Activated naive CD4-positive, alpha-beta T cell treated with anti-CD3 and anti-CD28 coated beads, Interleukin-2, amount 50 U/mL, for 16 hours (primary cell): ENCODE measurements around the gene DNMT3A.
A peak's percentile ranks its signal among the peaks of the same experiment; 100 is the strongest.

Experiments used
- DNase-seq: peaks from one replicate; pipeline ENCODE4 v3.0.0-alpha.2; 2020

The DNMT3A gene

DNA sequence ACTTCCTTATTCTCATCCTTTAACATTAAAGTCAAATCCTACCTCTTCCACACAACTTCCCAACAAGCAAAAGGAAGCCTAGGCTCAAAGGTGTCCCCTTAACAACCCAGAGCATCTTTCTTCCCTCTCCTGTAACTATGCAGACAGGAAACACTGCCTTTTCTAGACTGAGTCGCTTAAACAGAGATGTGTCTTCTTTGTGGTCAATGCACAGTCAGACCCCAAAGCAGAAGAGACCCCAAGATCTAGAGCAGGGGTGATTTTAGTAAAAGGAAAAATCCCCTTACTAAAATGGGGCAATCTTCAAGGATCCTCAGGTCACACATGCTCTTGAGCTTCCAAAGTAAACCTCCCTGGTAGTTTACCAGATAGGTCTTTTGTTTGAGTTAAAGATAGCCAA, 86.8 kb downstream of the DNMT3A start:
- no peak for DNase-seq

DNA sequence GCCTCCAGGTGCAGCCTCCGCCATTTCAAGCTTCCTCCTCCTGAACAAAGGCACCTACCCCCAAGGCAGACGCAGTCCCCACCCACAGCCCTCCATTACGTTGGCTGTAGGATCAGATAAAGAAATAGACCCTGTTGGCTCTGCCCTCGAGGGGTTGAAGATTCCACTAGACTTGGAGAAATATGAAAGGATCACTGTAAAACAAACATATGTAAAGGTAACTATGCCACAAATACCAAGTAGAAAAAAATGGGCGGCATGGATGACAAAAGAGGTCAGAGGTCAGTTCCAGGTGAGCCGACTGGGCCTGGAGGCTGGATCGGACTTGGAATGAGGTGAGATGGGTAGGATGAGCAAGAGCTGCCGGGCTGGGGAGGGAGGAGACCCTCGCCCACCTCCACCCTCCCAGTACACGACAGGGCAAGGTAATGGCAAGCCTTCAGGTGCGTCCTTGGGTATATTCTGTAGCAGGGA, 88.5 kb downstream of the DNMT3A start:
- no peak for DNase-seq

DNA sequence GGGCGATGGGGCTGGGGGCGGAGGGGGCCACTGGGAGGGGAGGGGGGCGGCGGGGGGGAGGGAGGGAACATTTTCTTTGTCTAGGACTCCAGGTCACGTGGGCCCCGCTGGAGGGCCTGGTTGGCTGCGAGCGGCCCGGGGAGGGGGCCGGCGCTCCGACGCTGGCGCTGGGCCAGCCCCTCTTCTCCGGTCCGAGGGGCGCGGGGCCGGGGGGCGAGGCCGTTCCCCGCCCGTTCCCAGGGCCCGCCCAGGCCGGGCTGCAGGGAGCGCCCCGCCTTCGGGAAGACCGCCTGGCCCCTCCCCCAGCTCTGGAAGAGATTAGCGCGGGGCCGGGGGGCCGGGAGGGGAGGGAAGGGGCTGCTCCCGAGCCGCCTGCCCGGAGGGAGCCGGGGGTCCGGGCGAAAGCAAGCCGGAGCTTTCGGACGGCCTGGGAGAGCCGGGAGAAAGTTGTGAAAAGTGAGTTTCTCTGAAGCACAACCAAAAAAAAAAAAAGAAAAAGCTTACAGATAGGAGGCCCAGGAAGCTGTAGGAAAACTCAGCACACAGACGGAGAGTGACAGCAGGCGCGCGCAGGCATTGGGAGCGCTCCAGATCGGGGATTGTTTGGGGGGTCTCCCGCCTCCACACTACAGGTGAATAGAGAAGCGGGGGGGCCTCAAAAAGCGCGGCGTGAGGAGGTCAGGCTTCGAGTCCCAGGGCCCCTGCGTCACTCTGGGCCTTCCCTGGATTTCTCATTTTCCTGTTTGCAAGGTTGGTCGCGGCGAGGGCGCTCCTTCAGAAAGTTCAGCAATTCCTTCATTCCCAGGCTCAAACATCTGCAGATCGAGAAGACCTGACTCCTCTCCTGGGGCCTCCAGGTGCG, 89.2 kb downstream of the DNMT3A start:
- DNase-seq: peak; percentile 71

DNA sequence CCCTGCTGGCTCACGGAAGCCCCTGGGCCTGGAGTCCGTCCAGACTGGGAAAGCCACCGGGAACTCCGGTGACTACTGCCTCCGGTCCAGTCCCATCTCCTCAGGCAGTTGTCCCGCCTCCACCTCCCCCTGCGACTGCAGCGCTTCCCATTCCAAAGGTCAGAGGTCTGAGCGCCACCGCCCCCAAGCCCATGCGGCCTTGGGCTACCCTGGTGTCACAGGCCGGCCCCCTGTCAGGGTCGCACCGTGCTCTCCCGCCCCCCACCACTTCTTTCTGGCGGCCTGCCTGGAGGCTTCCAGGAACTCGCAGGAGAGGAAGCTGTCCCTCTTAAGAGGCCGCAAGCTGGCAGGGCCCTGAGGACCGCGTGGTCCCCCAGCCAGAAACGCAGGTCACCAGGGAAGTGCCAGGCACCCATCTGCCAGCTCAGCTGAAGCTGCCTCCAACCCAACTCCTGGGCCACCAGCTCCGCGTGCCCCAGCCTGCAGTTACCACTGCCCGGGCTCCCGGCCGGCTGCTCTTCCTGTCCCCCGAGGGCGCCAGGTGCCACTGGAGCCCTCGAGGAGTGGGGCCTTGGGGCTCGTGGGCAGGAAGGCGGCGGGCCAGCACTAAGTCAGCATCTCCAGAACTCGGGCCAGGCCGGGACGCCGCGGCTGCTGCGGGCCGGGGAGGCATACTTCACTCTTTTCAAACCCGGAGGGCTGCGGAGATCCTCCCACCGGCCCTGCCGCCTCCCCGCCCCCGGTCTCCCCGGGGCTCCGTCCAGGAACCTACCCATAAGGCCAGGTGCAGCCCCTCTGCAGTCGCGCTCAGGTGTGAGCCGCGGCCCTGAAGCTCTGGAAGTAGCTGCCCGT, 90.1 kb downstream of the DNMT3A start:
- DNase-seq: peak; percentile 54

DNA sequence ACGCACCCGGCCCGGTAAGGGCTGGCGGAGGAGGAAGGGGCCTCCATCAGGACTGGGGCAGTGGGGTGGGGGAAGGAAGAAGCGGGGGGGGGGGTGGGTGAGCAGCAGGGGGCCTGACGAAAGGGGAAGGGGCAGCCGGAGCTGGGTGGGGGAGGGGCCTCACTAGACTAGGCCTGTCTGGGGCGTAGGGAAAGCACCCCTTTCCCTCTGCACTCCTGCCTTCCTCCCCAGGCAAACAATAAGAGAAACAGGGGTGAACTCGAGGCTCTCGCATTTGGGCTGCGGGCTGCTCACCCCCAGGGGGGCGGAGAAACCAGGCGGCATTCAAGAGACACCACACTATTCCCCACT, 90.7 kb downstream of the DNMT3A start:
- DNase-seq: peak; percentile 38

DNA sequence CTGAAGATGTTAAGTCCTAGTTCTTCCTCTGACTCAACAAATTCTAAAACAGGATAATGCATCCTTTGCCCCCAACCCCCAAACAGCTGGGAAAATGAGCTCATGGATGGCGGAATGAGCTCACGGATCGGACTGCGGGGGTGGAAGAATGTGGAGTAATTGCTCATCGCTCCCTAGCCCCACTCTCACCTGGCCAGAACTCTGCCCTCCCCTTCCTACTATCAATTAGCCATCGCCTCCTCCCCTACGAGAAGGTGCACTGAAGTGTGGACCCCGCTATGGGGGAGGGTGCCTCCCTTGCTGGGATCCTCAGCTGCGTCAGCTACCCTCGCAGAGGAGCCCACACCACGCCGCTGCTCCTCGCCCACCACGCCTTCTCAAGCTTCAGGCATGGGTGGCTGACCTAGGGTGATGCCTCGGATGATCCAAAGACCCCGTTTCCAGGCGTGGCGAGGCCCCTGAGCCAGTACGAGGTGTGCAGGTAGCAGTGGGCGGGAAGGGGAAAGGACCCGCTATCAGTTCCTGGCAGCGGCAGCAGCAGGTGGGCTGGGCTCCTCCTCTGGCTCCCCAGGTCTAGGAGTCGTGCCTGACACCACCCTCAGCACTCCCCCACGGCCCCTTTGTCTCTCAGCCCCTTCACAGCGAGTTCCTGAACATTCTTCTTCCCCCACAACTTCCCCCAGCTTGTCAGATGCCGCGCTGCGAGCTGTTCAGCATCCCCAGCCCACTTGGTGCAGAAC, 91.2 kb downstream of the DNMT3A start:
- peak; percentile 53 for DNase-seq

DNA sequence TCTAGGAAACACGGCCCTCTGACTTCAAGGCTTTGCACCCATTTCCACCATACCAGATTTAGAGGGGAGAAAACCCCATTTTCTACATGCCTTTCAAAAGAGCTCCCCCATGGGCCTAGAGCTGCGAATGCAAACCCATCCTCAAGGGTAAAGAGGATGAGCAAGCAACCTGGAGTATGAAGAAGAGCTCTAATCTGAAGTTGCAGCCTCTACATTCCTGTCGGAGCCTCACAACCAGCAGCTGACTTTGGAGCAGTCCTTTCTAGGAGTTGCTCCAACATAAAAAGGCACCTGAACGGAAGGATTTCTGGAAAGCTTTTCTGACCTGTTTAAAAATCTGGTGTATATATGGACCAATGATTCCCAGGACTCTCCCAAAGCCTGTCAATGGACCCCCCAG, 91.9 kb downstream of the DNMT3A start:
- DNase-seq: no peak

DNA sequence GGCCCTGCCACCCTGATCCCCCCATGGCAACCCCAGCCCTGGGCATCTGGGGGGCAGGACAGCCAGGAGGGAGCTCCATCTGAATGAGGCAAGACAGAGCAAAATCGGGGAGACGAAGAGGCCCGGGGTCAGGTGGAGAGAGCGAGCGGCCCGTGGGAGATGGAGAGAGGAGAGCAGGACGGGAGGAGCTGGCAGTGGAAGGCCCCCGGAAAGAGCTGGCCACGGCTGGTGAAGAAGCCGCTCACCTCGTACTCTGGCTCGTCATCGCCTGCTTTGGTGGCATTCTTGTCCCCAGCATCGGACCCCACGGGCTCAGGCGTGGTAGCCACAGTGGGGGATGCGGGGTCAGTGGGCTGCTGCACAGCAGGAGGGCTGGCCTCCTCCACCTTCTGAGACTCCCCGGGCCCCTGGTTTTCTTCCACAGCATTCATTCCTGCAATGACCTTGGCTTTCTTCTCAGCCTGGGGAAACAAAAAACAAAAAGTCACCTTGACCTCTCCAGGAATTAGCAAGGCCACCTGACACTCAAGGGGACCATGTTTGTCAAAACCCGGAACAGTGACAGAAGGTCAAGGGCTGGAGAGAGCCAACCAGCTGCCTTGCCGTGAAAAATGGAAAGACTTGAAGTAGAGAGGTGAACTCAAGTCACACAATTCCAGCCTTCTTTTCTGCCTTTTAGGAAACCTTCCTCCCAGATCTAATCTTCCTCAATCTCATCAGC, 93.8 kb downstream of the DNMT3A start:
- DNase-seq: no peak

DNA sequence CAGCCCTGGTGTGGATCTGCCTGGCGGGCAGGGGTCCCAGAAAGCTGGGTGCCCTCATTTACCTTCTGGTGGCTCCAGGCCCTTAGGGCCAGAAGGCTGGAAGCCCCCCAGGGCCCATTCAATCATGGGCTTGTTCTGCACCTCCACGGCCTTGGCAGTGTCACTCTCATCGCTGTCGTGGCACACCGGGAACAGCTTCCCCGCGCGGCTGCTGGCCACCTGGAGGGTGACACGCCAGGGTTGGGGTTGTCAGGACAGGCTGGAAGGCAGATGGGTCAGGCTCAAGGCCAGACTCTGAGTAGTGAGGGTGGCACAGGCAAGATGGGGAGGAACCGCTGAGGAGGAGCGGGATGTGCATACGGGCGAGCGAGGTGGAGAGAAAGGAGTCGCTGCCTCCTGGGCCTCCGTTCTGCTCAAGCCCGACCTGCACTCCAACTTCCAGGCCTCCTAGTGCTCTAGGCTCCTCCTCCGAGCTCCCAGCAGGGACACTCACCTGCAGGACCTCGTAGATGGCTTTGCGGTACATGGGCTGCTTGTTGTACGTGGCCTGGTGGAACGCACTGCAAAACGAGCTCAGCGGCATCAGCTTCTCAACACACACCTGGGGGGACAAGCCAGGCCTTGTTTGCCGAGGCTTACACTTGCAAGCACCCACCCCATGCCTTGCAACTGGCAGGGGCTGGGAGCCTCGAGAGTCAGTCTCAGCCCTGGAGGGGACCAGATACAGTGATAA, 95.0 kb downstream of the DNMT3A start:
- no peak for DNase-seq

DNA sequence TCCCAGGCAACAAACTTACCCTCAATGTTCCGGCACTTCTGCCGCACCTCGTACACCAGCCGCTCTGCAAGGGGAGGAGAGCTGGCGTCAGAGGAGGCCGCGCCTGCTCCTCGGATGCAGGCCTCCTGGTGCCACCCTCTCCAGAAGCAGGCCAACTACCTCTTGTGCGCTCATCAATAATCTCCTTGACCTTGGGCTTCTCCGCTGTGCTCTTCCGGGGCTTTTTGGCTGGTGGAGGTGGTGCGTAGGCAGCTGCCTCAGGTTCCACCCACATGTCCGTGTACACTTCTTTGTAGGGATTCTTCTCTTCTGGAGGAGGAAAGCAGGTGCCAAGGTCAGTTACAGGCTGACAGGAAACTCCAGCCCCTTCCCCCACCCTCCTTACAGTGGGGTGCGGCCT, 95.7 kb downstream of the DNMT3A start:
- no peak for DNase-seq

DNA sequence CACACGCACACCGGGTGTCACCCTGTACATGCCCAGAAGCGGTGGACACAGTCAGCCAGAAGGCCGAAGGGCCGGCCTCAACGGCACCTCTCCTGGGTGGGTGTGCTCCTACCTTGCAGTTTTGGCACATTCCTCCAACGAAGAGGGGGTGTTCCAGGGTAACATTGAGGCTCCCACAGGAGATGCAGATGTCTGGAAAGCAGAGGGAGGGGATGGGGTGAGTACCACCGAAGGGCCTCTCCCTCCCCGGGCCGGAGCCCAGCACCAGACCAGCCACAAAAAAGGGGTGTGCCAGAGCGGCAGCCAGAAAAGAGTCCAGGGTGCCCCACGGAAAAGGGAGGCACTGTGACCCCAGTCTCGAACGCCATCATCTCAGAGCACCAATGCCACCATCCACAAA, 96.6 kb downstream of the DNMT3A start:
- DNase-seq: no peak

DNA sequence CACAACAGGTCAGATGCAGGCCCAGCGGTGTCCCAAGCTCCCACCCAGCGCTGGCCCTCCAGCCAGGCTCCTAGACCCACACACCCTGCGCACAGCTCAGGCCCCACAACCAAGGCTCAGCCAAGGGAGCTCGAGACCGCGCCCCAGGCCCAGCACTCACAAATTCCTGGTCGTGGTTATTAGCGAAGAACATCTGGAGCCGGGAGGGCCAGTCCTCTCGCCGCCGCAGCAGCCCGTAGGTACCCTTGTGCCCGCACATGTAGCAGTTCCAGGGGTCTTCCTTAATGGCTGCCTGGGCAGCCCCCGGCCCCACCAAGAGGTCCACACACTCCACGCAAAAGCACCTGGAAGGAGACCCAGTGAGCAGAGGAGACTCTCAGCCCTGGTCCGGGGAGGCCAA, 97.7 kb downstream of the DNMT3A start:
- DNase-seq: no peak

DNA sequence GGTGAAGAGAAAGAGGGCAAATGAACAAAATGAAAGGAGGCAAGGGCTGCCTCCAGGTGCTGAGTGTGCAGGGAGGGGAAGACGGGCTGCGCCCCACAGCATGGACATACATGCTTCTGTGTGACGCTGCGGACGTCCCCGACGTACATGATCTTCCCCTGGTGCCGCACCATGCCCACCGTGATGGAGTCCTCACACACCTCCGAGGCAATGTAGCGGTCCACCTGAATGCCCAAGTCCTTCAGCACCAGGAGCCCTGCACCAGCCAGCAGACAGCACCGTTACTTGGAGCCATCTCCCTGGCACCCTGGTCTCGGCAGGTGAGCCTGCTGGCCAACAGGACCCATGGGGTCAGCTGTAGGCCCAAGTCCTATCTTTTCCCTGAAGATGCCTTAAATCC, 100.3 kb downstream of the DNMT3A start:
- DNase-seq: no peak

DNA sequence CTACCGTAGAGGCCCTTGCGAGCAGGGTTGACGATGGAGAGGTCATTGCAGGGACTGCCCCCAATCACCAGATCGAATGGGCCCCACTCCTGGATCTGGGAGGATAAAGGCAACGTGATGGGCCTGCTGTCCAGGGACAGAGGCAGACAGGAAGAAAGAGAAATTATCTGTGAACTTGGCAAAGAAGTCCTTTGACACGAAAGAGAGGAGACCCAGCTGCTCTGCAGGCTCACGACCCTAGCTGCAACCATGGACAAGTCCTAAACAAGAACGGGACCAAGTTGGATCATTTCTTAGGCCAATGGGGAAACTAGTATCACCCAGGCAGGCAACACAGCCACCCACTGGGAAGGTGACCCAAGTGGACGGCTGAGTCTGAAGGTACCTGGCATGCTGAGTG, 101.1 kb downstream of the DNMT3A start:
- no peak for DNase-seq

DNA sequence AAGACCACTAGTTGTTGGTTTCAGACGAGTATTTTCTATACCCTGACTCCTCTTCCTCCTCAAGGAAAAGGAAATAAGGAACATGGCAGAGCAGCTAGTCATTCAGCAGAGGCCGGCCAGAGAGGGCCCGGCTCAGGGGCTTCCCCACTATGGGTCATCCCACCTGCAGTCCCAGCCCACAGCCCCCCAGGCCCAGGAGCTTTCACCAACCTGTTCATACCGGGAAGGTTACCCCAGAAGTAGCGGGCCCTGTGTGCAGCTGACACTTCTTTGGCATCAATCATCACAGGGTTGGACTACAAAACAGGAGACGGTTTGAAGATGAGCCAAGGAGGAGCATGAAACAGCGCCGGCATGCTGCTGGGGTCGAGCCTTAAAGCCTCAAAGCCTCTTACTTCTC, 102.8 kb downstream of the DNMT3A start:
- no peak for DNase-seq

DNA sequence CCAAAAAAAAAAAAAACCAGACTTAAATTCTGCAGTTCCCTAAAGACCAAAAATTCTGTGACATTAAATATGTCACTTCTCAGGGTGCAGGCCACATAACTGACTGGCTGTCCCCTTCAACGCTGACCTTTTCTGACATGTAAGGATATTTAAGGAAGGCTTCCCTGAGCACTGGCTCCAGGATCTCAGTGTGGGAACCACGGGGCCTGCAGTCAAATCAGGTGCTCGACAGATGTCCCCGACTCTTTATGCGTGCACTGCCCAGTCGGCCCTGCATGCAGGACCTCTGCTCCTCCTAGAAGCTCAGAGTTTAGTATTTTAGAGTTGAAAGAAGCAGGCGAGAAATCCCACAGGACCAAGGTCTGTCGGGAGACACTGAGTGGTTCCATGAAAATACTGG, 104.0 kb downstream of the DNMT3A start:
- no peak for DNase-seq

DNA sequence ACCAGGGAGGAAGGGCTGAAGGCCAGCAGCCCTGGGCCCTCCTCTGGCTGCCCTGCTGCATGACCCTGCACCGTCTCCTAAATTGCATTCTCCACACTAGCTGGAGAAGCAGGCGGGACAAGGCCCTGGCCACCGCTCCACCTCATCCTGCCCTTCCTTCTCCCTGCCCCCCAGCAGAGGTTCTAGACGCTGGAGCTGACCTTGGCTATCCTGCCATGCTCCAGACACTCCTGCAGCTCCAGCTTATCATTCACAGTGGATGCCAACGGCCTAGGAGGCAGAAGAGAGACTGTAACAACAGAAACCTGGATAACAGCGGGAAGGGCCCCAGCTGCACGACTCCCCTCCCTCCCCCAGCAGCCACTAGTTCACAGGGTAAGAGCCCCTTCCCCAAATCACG, 105.0 kb downstream of the DNMT3A start:
- DNase-seq: no peak

DNA sequence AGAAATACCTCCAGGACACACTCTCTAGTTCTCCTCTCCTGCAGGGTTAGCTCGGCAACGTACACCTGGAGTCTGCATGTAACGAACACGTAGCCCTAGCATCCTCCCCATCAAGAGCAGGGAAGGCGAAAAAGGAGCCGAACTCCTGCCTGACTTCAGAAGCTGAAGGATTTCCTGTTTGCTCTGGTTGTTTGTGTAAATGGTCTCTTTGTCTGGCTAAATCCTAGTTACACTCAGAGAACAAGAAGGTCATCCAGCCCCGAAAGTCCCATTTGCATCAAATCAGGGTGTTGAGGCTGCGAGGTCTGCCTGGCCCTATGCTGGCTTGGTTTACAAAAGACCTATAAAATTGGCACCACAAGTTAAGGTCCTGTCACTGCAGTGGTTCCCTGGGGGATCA, 107.0 kb downstream of the DNMT3A start:
- DNase-seq: no peak

DNA sequence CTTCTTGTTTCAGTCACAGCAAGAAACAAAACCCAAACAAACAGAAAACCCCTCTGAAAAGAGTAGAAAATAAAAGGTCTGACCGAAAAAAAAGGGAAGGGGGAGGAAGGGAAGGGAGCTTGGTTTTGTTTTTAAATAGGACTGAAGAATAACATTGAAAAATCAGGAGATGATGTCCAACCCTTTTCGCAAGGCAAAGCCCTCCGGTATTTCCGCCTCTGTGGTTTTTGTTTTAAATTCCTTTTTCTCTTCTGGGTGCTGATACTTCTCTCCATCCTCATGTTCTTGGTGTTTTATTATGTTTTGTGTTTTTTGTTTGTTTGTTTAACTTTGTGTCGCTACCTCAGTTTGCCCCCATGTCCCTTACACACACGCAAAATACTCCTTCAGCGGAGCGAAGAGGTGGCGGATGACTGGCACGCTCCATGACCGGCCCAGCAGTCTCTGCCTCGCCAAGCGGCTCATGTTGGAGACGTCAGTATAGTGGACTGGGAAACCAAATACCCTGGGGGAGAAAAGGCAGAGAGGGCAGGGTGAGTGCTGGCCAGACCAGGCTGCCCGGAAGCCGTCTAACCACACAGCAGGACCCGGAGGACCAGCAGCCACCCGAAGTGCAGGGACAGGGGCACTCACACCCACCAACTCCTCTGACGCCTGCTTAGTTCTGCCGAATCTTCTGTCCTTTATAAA, 107.7 kb downstream of the DNMT3A start:
- DNase-seq: no peak

DNA sequence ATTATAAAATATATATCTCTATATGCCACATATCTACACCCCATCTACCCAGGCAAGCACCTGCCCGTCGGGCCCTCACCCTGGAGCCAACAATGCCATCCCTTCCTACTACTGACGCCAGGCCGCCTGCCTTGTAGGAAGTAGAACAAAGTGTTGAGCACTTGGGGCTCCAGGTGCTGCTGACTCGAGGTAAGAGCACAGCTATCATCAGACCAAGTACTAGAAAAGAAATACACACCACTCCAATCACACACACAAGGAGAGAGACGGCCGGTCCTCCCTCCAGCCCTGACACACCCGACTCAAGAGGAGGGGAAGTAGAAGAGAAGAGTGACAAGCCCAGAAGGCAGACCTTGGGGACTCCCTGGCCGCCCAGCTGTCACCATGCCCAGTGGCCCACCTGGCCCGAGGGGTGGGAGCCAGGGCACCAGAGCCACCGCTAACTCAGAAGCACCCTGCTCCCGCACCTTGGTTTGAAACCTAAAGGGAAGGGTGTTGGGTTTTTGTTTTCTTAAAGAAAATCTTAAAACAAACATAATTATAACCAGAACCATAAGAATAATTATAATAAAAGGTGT, 109.4 kb downstream of the DNMT3A start:
- no peak for DNase-seq

DNA sequence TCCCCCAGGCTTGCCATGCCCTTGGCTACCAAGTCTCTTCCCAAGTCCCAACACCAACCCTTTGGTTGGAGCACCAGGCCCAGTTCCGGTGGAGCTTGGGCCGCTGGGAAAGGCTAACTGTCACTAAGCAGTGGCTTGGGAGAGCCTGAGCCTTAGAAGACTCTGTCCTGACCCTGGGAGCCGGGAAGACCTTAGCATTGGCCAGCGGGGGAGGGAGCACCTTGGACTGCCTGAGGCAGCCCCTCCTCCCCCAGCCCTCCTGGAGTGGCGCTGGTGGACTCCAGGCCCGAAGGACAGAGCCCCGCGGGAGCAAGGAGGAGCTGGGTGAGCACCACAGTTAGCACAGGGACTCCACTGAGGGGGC, 110.8 kb downstream of the DNMT3A start:
- DNase-seq: no peak
